Activated CD8-positive, alpha-beta memory T cell treated with anti-CD3 and anti-CD28 coated beads for 48 hours (primary cell): ENCODE results near the gene NEU4.
"Not testable (repeated sequence)": the region's sequence is repeated elsewhere in the genome, so short reads cannot be mapped to it uniquely, and the experiment has no call there.

Experiments
- DNase-seq, 3 experiments: peaks; one replicate each; pipeline ENCODE4 v3.0.0-alpha.2; 2020; ENCODE audit warnings: low read depth in 2 of 3, low spot score in 2 of 3

Gene NEU4

GRCh38 chr2:241812730-241813643 lies 4.0 kb downstream of the NEU4 start:
- DNase-seq = no peak

GRCh38 chr2:241813644-241814392 lies 4.8 kb downstream of the NEU4 start:
- DNase-seq = no peak

GRCh38 chr2:241814393-241814642 lies 5.3 kb downstream of the NEU4 start:
- no peak for DNase-seq

GRCh38 chr2:241814643-241815476 lies 5.9 kb downstream of the NEU4 start:
- no peak for DNase-seq

GRCh38 chr2:241815477-241816430 lies 6.8 kb downstream of the NEU4 start:
- no peak for DNase-seq

GRCh38 chr2:241816431-241817121 lies 7.6 kb downstream of the NEU4 start:
- DNase-seq = no peak

GRCh38 chr2:241817126-241817820 lies 8.3 kb downstream of the NEU4 start:
- DNase-seq = no peak

- not testable (repeated sequence) for DNase-seq
Measured at GRCh38 chr2:241817821-241818215, 8.8 kb downstream of the NEU4 start.

- DNase-seq = no peak
Measured at GRCh38 chr2:241818229-241818942, 9.4 kb downstream of the NEU4 start.

GRCh38 chr2:241818943-241819270 lies 9.9 kb downstream of the NEU4 start:
- DNase-seq = no peak

- DNase-seq = not testable (repeated sequence)
Measured at GRCh38 chr2:241819947-241820624, 11.1 kb downstream of the NEU4 start.

GRCh38 chr2:241820625-241821384 lies 11.8 kb downstream of the NEU4 start:
- DNase-seq = no peak

- DNase-seq = no peak
Measured at GRCh38 chr2:241821460-241822263, 12.7 kb downstream of the NEU4 start.

GRCh38 chr2:241822264-241822623 lies 13.3 kb downstream of the NEU4 start:
- no peak for DNase-seq

- not testable (repeated sequence) for DNase-seq
Measured at GRCh38 chr2:241823531-241824437, 14.8 kb downstream of the NEU4 start.

GRCh38 chr2:241827394-241827793 lies 18.4 kb downstream of the NEU4 start:
- DNase-seq = no peak
